BLaER1 treated with 17β-estradiol and CSF1 and Interleukin-3, amounts not matched to agents 10 nM and 100 nM (cell line): ENCODE measurements around the gene FRMPD4.

ENCODE experiments used
- H3K27ac ChIP-seq, 11 experiments: shearing (Covaris generic); formaldehyde crosslinking; 2 replicates each; pipeline ENCODE4 v1.8.1; 2022
- H3K27me3 ChIP-seq, 11 experiments: shearing (Covaris generic); formaldehyde crosslinking; 2 replicates each; pipeline ENCODE4 v1.8.1; 2022
- H3K36me3 ChIP-seq, 11 experiments: shearing (Covaris generic); formaldehyde crosslinking; 2 replicates each; pipeline ENCODE4 v1.8.1; 2022
- H3K4me1 ChIP-seq, 10 experiments: shearing (Covaris generic); formaldehyde crosslinking; 2 replicates each; pipeline ENCODE4 v1.8.1; 2022
- H3K4me2 ChIP-seq, 11 experiments: shearing (Covaris generic); formaldehyde crosslinking; 2 replicates each; pipeline ENCODE4 v1.8.1; 2022
- H3K4me3 ChIP-seq, 10 experiments: shearing (Covaris generic); formaldehyde crosslinking; 2 replicates each; pipeline ENCODE4 v1.8.1; 2022
- H3K9ac ChIP-seq, 11 experiments: shearing (Covaris generic); formaldehyde crosslinking; 2 replicates each; pipeline ENCODE4 v1.8.1; 2022
- H3K9me3 ChIP-seq, 11 experiments: shearing (Covaris generic); formaldehyde crosslinking; replicated peaks in 1 of 11; 2 replicates each; pipeline ENCODE4 v1.8.1; 2022
- H4K20me1 ChIP-seq, 11 experiments: shearing (Covaris generic); formaldehyde crosslinking; 2 replicates each; pipeline ENCODE4 v1.8.1; 2022
- Cebpa-rat ChIP-seq, 11 experiments: shearing (Covaris generic); IDR thresholded peaks; 2 replicates each; pipeline ENCODE4 v1.8.1; 2022

FRMPD4 gene

DNA sequence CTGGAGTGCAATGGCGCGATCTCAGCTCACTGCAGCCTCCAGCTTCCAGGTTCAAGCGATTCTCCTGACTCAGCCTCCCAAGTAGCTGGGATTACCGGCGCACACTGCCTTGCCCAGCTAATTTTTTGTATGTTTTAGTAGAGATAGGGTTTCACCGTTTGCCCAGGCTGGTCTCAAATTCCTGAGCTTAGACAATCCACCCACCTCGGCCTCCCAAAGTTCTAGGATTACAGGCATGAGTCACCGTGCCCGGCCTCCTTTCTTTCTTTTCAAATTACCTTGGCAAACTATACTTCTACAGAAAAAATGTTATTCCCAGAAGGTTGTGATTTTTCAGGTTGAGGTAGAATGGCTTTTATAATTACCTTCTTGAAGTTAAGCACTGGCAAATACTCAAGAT, 331.0 kb downstream of the FRMPD4 start:
- peaks cover 0 to 17% (median 0%) of the 10 kb centered on the region in 11 experiments; a peak in 3 of 22 replicates for H3K9me3 ChIP-seq
- H3K36me3 ChIP-seq, result no peaks in the 10 kb centered on the region
- no peaks in the 10 kb centered on the region for H4K20me1 ChIP-seq
- no peak overlapping the region for H3K27ac ChIP-seq
- no peak for TF ChIP-seq Cebpa-rat (IDR thresholded peaks at IDR 0.05)
- no peak overlapping the region for H3K4me2 ChIP-seq
- peaks cover 77 to 83% (median 81%) of the 10 kb centered on the region in 11 experiments for H3K27me3 ChIP-seq
- no peak overlapping the region for H3K4me3 ChIP-seq
- no peaks in the 10 kb centered on the region for H3K4me1 ChIP-seq
- H3K9ac ChIP-seq, result no peak overlapping the region

GRCh38 chrX:12471061-12471460, 332.8 kb downstream of the FRMPD4 start:
- H3K4me2 ChIP-seq, result no peak overlapping the region
- no peak overlapping the region for H3K4me3 ChIP-seq
- H4K20me1 ChIP-seq, result no peaks in the 10 kb centered on the region
- H3K27ac ChIP-seq, result no peak overlapping the region
- H3K9ac ChIP-seq, result no peak overlapping the region
- peaks cover 0 to 17% (median 0%) of the 10 kb centered on the region in 11 experiments; a peak in 3 of 22 replicates for H3K9me3 ChIP-seq
- H3K36me3 ChIP-seq, result no peaks in the 10 kb centered on the region
- H3K27me3 ChIP-seq, result peaks cover 64 to 65% (median 64%) of the 10 kb centered on the region in 11 experiments
- TF ChIP-seq Cebpa-rat (IDR thresholded peaks at IDR 0.05), result no peak
- H3K4me1 ChIP-seq, result no peaks in the 10 kb centered on the region

- Histone ChIP-seq H3K4me1 (no peaks in the 10 kb centered on the region), H3K4me3 (no peak overlapping the region)
Observed at GRCh38 chrX:12480956-12481355, 342.7 kb downstream of the FRMPD4 start.

GRCh38 chrX:12488220-12488619, 349.9 kb downstream of the FRMPD4 start:
- H3K27me3 ChIP-seq, result peaks cover 83 to 100% (median 95%) of the 10 kb centered on the region in 11 experiments
- peaks cover 0 to under 1% (median 0%) of the 10 kb centered on the region in 11 experiments; a peak in 1 of 22 replicates for H3K9me3 ChIP-seq
- H3K4me2 ChIP-seq, result no peak overlapping the region
- H3K4me3 ChIP-seq, result no peak overlapping the region
- H4K20me1 ChIP-seq, result no peaks in the 10 kb centered on the region
- H3K27ac ChIP-seq, result no peak overlapping the region
- H3K4me1 ChIP-seq, result no peaks in the 10 kb centered on the region
- no peak for TF ChIP-seq Cebpa-rat (IDR thresholded peaks at IDR 0.05)
- H3K36me3 ChIP-seq, result no peaks in the 10 kb centered on the region
- no peak overlapping the region for H3K9ac ChIP-seq

More at GRCh38 chrX:12480956-12481355, 342.7 kb downstream of the FRMPD4 start:
- Histone ChIP-seq H3K27ac (no peak overlapping the region), H3K9me3 (peaks cover 0 to 19% (median 7%) of the 10 kb centered on the region in 11 experiments; a peak in 9 of 22 replicates), H4K20me1 (no peaks in the 10 kb centered on the region), H3K4me2 (no peak overlapping the region), H3K36me3 (no peaks in the 10 kb centered on the region), H3K9ac (no peak overlapping the region), H3K27me3 (peaks cover 23 to 60% (median 46%) of the 10 kb centered on the region in 11 experiments)
- TF ChIP-seq Cebpa-rat (IDR thresholded peaks at IDR 0.05), result no peak

DNA sequence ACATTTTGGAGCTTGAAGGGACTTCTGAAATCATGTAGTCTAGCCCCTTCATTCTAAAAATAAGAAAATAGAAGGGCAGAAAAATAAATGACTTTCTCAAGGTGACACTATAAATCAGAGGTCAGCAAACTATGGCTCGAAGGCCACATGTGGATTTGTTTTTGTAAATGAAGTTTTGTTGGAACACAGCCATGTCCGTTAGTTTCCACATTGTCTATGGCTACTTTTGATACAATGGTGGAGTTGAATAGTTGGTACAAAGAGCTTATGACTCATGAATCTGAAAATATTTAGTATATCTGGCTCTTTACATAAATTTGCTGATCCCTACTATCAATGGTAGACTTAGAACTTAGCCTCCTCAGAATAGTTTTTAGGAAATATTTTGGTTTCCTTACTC, 350.5 kb downstream of the FRMPD4 start:
- Histone ChIP-seq H3K9me3 (no peaks in the 10 kb centered on the region), H3K4me2 (no peak overlapping the region), H3K27ac (no peak overlapping the region), H3K36me3 (no peaks in the 10 kb centered on the region), H3K4me1 (no peaks in the 10 kb centered on the region), H3K27me3 (peaks cover 84 to 100% (median 98%) of the 10 kb centered on the region in 11 experiments), H4K20me1 (no peaks in the 10 kb centered on the region), H3K9ac (no peak overlapping the region), H3K4me3 (no peak overlapping the region)
- TF ChIP-seq Cebpa-rat (IDR thresholded peaks at IDR 0.05), result no peak

DNA sequence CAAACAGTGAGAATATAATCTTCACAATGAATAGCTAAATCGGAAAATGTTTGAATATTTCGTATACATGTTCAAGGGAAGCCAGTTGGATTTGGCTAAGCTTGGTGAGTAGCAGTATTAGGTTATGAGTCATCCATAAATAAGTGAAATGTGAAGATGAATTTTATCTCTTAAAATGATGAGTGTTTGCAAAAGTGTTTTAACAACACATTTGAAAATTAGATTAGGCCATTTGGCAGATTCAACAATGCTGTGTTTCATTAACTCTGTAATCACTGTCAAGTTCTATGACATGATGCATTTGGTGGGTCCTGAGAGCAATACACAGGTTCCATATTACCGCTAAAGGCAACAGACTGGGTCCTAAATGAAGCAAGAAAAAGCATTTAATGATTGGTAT, 351.1 kb downstream of the FRMPD4 start:
- no peaks in the 10 kb centered on the region for H3K36me3 ChIP-seq
- H3K9me3 ChIP-seq, result no peaks in the 10 kb centered on the region
- TF ChIP-seq Cebpa-rat (IDR thresholded peaks at IDR 0.05), result no peak
- H3K27me3 ChIP-seq, result peaks cover 81 to 100% (median 98%) of the 10 kb centered on the region in 11 experiments
- no peak overlapping the region for H3K9ac ChIP-seq
- no peak overlapping the region for H3K4me2 ChIP-seq
- no peak overlapping the region for H3K27ac ChIP-seq
- H3K4me1 ChIP-seq, result no peaks in the 10 kb centered on the region
- no peak overlapping the region for H3K4me3 ChIP-seq
- no peaks in the 10 kb centered on the region for H4K20me1 ChIP-seq

- no peak overlapping the region for H3K9ac ChIP-seq
- H4K20me1 ChIP-seq, result no peaks in the 10 kb centered on the region
- H3K9me3 ChIP-seq, result no peaks in the 10 kb centered on the region
- H3K27me3 ChIP-seq, result peaks cover 85 to 100% (median 98%) of the 10 kb centered on the region in 11 experiments
- H3K4me2 ChIP-seq, result 0 out of 22 replicates have a peak overlapping the region, but pooled peaks of 1 of the 11 experiments have one; percentile 11
- peaks cover 7 to 15% (median 11%) of the 10 kb centered on the region in 10 experiments; a peak in 14 of 20 replicates for H3K4me1 ChIP-seq
- no peaks in the 10 kb centered on the region for H3K36me3 ChIP-seq
- no peak overlapping the region for H3K27ac ChIP-seq
- no peak overlapping the region for H3K4me3 ChIP-seq
- TF ChIP-seq Cebpa-rat (IDR thresholded peaks at IDR 0.05), result no peak
Observed at GRCh38 chrX:12494400-12495138, 356.3 kb downstream of the FRMPD4 start.

GRCh38 chrX:12496343-12496742, 358.1 kb downstream of the FRMPD4 start:
- Histone ChIP-seq H3K9ac (no peak overlapping the region), H3K4me1 (peaks cover 7 to 15% (median 11%) of the 10 kb centered on the region in 10 experiments; a peak in 14 of 20 replicates), H3K27ac (no peak overlapping the region), H3K36me3 (no peaks in the 10 kb centered on the region), H3K4me3 (no peak overlapping the region), H3K27me3 (peaks cover 84 to 100% (median 98%) of the 10 kb centered on the region in 11 experiments), H4K20me1 (no peaks in the 10 kb centered on the region), H3K9me3 (no peaks in the 10 kb centered on the region; a peak in 1 of 22 replicates), H3K4me2 (no peak overlapping the region)
- TF ChIP-seq Cebpa-rat (IDR thresholded peaks at IDR 0.05), result no peak

- Histone ChIP-seq H3K9ac (no peak overlapping the region), H3K4me3 (no peak overlapping the region), H3K9me3 (no peaks in the 10 kb centered on the region; a peak in 1 of 22 replicates), H3K27me3 (peaks cover 84 to 100% (median 97%) of the 10 kb centered on the region in 11 experiments), H3K27ac (no peak overlapping the region), H3K36me3 (no peaks in the 10 kb centered on the region), H4K20me1 (no peaks in the 10 kb centered on the region), H3K4me2 (peak overlapping the region in 9 of 11 experiments; percentile 4 to 46 (median 27); a peak in 13 of 22 replicates), H3K4me1 (peaks cover 7 to 15% (median 11%) of the 10 kb centered on the region in 10 experiments; a peak in 14 of 20 replicates)
- TF ChIP-seq Cebpa-rat (IDR thresholded peaks at IDR 0.05), result no peak
Observed at GRCh38 chrX:12497832-12498591, 359.7 kb downstream of the FRMPD4 start.
